Lung (tissue), 13 donors: ENCODE data around the gene MSANTD4. TPM values are rescaled to one million over a fixed set of nuclear protein-coding genes. Genes with fewer than 3 reads are reported as not detected.

Source experiments
- ATAC-seq: fragments of 200-7000 bp; cut with Tn5 transposase; one replicate; pipeline ENCODE4 v1.9.1; 2020; ENCODE audit warnings: moderate number of reproducible peaks; ENCODE audit not compliant: insufficient read depth, low FRiP score
- DNase-seq, 3 donors: peaks; one replicate each; pipeline ENCODE4 v3.0.0-alpha.2; 2013 to 2017
- H3K27ac ChIP-seq, 2 donors: one replicate each; pipeline ENCODE4 v1.5.1; 2013; ENCODE audit warnings: mild to moderate bottlenecking in 2 of 2, moderate library complexity in 2 of 2, control low read depth in 1 of 2, inconsistent platforms in 1 of 2, low read depth in 1 of 2, low read length in 1 of 2
- H3K27me3 ChIP-seq, 3 donors: one replicate each; pipeline ENCODE4 v1.5.1; 2013; ENCODE audit warnings: low read length in 2 of 3; ENCODE audit not compliant: control insufficient read depth in 3 of 3, insufficient read depth in 3 of 3
- H3K36me3 ChIP-seq, 4 donors: one replicate each; pipeline ENCODE4 v1.5.1; 2013; ENCODE audit warnings: low read length in 4 of 4, mild to moderate bottlenecking in 1 of 4, moderate library complexity in 1 of 4; ENCODE audit not compliant: control insufficient read depth in 4 of 4, insufficient read depth in 4 of 4
- H3K4me1 ChIP-seq, 5 donors: one replicate each; pipeline ENCODE4 v1.5.1; 2013; ENCODE audit warnings: low read length in 5 of 5, mild to moderate bottlenecking in 2 of 5, moderate library complexity in 1 of 5; ENCODE audit not compliant: control insufficient read depth in 5 of 5, insufficient read depth in 5 of 5
- H3K4me3 ChIP-seq: one replicate; pipeline ENCODE4 v1.5.1; 2013; ENCODE audit warnings: mild to moderate bottlenecking, control low read depth, moderate library complexity
- H3K9ac ChIP-seq, 2 donors: one replicate each; pipeline ENCODE4 v1.5.1; 2013; ENCODE audit warnings: low read length in 2 of 2, control low read depth in 1 of 2; ENCODE audit not compliant: insufficient read depth in 1 of 2
- H3K9me3 ChIP-seq, 4 donors: one replicate each; pipeline ENCODE4 v1.5.1; 2013; ENCODE audit warnings: low read length in 3 of 4, mild to moderate bottlenecking in 1 of 4, moderate library complexity in 1 of 4; ENCODE audit not compliant: control insufficient read depth in 4 of 4, insufficient read depth in 3 of 4
- CTCF ChIP-seq: IDR thresholded peaks from 2 replicates; pipeline ENCODE4 v1.5.1; 2012; ENCODE audit warnings: mild to moderate bottlenecking; ENCODE audit errors: control extremely low read depth, extremely low read depth
- whole genome bisulfite sequencing, 2 donors: extraction: QIAGEN DNeasy Blood & Tissue Kit; methylation state at CpG; one replicate each; pipeline ENCODE4 v1.1.7; 2013; 5-methylcytosine and 5-hydroxymethylcytosine counted together
- polyA plus RNA-seq, 2 donors: library from polyadenylated mRNA; stranded (reverse); fragments of 200-250 nt; gene quantifications; one replicate each; pipeline ENCODE4 v1.2.1, GENCODE V29; 2013
- small RNA-seq: library from RNA; depleted of rRNA; stranded (forward); fragments of <200 nt; gene quantifications from one replicate; pipeline ENCODE3, GENCODE V24; 2014; ENCODE audit warnings: low replicate concordance
- total RNA-seq, 2 donors: library from RNA; depleted of rRNA in 1 of 2; stranded (reverse); fragments of >200 nt in 1 of 2; gene quantifications; one replicate each; pipeline ENCODE4 v1.2.1, GENCODE V29; 2014 to 2021
- donor health status: control.
- donor health status: control.
- donor health status: Bipolar disorder and iron deficiency.
- donor health status: healthy.
- donor health status: DM: yes; HTN: yes; CAD: no.

MSANTD4 gene
- total and polyA plus RNA-seq, 4 donors, result 4.9 to 27.6 (median 12.4) TPM

DNA sequence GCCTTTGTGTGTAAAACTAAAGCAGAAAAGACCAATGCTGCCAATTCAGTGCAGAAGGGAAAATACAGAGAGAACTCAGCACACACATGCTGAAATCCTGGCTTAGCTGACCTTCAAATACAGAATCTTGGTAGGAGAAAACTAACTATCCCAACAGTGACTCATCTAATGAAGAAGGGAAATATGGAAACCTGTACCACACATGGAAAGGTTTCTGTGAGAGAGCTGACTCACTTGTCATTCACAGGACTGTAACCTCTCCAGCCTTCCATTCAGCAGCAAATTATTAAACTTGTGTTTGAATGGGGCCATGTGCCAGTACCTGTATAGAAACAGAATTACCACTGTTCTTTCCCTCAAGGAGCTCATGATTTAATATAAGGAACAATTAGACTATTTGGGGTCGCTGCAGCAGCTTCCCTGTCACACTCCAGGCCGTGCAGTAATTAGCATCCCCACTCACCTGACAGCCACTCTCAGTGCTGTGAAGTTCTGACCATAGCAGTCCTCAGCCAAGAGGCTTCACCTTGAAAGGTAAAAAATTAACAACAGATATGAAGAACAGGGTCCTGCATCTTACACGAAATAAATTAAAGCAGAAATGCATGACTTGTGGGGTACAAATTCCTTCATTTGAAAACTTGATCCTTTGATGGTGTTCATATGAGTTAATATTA lies 53.9 kb downstream of the MSANTD4 start:
- Histone ChIP-seq H3K9ac (no peak overlapping the region), H3K9me3 (no peaks in the 10 kb centered on the region), H3K27ac (no peak overlapping the region), H3K4me3 (no peak overlapping the region), H3K4me1 (no peaks in the 10 kb centered on the region), H3K27me3 (no peaks in the 10 kb centered on the region), H3K36me3 (no peaks in the 10 kb centered on the region)
- no peak for DNase-seq
- no peak for TF ChIP-seq CTCF
- WGBS, 2 donors, result 85 to 88% methylated on average over 3 of the region's 3 CpGs
- no peak for ATAC-seq

- no peak for TF ChIP-seq CTCF
- Histone ChIP-seq H3K27ac (no peak overlapping the region), H3K9ac (no peak overlapping the region), H3K4me1 (no peaks in the 10 kb centered on the region), H3K4me3 (no peak overlapping the region), H3K9me3 (peaks cover 0 to 5% (median 4%) of the 10 kb centered on the region in 4 donors), H3K36me3 (no peaks in the 10 kb centered on the region), H3K27me3 (no peaks in the 10 kb centered on the region)
- ATAC-seq (no peak), DNase-seq (no peak)
- WGBS, 2 donors, result 87 to 89% methylated on average over 22 of the region's 22 CpGs
Observed at GRCh38 chr11:105960252-105961245, 61.5 kb downstream of the MSANTD4 start.

Small RNA genes within 50 kb of the gene (small RNA-seq; reads per million reads assigned to genes)
- gene RNU6-277P, result not detected

Other genes starting within 250 kb of the MSANTD4 start
- 10 to 100 TPM in 1 of 2 donors, 1 to 10 TPM in 1; 5.6 to 22.7 TPM for gene KBTBD3, start 55.1 kb upstream of the MSANTD4 start, total RNA-seq
- 1 to 10 TPM; 2.5 to 4.9 TPM for gene KBTBD3, start 55.1 kb upstream of the MSANTD4 start, polyA plus RNA-seq
- 10 to 100 TPM; 23.1 to 57.2 TPM for gene AASDHPPT, start 55.4 kb upstream of the MSANTD4 start, total RNA-seq
- gene AASDHPPT, start 55.4 kb upstream of the MSANTD4 start, polyA plus RNA-seq, result 10 to 100 TPM; 13.0 to 16.7 TPM